Ureter (tissue), 1 donor: ENCODE measurements around the gene ABHD6. TPM values are rescaled to one million over a fixed set of nuclear protein-coding genes. Genes with fewer than 3 reads are reported as not detected.
"Not testable (repeated sequence)": the region's sequence is repeated elsewhere in the genome, so short reads cannot be mapped to it uniquely, and the experiment has no call there.

ENCODE experiments used
- DNase-seq: peaks from one replicate; pipeline ENCODE4 v3.0.0-alpha.2; 2020; ENCODE audit warnings: low spot score
- total RNA-seq: library from RNA; stranded (reverse); gene quantifications from one replicate; pipeline ENCODE4 v1.2.4, GENCODE V29; 2023
- donor health status: DM: yes; HTN: yes; CAD: no.

Gene ABHD6
- total RNA-seq, 1 donor from 2014 or later = 8.3 TPM

DNA sequence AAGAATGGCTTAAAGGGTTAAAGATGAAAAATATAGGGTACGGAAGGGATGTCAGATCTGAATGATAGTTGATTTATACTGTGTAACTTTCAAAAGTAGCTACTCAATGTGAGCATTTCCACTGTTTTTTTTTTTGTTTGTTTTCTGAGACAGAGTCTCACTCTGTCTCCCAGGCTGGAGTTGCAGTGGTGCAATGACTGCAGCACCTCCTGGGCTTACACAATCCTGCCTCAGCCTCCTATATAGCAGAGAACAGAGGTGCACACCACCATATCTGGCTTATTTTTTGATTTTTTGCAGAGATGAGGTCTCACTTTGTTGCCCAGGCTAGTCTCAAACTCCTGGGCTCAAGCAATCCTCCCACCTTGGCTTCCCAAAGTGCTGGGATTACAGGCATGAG is 85.2 kb downstream of the ABHD6 start:
- no peak for DNase-seq

DNA sequence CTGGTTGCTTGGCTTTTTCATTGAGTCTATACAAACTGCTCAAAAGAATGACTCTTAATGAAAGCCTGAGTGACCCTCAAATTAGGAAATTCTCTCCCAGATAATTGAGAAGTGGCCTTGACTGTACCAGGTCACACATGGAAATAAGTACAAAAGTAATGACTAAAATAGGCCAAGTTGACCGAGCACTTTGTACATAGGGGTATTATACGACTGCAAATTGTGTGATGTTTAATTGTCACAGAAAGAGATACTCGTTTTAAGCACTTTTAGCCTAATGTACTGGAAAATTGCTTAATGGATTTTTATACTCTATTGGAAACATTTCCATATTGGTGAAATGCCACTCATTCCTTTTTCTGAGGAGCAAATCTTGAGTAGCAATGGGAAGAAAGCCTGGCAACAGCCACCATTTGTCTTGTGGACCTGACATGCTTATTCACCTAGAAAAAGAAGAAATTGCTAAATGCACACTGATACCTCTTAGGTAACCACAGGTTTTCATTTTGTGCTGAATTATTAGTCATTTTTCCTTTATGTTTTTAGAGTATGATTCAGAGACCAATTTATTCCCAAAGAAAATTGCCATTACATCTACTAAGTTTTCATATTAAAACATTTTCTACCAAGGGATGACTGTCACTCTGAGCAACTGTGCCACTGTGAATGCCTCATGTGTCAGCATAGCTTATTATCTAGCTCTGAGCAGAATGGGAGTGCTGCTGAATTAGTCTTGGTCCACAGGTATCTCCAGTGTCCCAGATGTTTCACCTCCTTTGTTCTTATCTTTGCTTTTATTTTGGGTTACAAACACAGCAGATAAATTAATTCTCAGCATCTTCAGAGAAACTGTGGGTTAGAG is 86.2 kb downstream of the ABHD6 start:
- no peak for DNase-seq

DNA sequence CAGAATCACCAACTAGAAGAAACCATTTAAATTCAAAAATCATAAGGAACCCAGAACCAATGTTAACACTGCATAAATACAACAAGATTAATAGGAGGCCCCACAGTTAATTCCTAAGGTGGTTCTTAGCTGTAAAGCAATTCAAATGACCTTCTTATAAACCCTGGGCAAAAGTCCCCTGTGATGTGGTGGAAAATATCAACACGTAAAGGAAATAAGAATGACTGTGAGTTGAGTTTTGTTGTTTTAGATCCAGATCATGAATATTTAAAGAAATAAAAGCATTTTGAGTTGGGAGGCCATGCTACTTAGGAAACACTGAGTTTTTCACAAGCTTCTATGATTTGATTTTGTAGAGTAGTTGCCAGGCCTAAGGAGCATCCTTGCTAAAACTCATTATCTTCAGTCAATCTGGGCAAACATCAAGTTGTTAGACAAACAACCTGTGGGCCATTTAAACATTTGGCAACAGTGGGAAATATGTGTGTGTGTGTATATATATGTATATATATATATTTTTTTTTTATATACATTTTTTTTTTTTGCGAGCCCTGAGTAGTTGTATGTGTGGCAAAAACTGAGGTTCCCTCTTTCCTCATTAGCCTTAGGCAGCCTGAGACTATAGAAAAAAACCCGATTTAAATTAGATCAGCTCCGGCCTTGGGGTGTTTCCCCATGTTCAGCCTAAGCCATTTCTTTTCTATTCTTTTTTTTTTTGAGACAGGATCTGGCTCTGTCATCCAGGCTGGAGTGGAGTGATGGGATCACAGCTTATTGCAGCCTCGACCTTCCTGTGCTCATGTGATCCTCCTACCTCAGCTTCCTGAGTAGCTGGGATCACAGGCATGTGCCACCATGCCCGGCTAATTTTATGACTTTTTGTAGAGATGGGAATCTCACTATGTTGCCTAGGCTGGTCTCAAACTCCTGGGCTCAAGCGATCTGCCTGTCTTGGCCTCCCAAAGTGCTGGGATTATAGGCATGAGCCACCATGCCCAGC is 87.1 kb downstream of the ABHD6 start:
- DNase-seq = no peak

DNA sequence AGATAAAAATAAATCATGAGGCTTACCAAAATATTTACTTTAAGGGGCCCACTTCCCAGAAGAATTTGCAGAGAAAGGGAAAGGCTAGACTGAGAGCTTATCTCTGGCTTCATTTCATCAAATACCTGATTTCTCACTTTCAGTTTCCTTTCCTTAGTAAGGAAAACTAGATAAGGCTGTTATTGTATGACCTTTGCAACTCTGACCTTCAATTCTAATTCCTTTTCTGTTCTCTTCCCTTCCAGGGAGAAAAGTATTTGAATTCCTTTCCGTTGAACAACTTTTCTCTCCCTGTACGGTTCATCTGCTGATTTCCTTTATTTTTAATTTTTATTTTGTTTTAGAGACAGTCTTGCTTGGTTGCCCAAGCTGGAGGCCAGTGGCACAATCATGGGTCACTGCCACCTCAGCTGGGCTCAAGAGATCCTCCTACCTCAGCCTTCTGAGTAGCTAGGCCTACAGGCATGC is 88.0 kb downstream of the ABHD6 start:
- DNase-seq = no peak

DNA sequence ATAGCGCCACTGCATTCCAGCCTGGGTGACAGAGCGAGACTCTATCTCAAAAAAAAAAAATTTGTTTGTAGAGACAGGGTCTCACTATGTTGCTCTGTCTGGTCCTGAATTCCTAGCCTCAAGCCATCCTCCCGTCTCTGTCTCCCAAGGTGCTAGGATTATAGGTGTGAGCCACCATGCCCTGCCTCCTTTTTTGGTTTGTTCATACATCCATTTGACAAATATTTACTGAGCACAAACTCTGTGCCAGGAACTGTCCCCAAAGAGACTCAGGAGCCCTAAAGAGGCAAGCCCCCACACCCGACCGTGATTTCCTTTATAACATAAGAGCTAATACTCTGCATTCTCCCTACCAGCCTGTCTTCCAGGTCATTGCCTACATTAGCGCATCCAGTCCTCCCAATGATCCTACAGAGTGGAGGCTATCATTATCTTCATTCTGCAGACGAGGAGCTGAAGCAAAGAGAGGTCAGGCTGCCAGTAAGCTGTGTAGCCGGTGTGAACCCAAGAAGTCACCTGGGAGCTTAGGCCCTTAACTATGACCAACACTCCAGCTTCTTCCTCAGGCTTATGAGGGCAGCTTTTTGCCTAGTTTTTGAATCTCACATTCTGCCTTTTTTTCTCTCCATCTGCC is 88.8 kb downstream of the ABHD6 start:
- DNase-seq = no peak

DNA sequence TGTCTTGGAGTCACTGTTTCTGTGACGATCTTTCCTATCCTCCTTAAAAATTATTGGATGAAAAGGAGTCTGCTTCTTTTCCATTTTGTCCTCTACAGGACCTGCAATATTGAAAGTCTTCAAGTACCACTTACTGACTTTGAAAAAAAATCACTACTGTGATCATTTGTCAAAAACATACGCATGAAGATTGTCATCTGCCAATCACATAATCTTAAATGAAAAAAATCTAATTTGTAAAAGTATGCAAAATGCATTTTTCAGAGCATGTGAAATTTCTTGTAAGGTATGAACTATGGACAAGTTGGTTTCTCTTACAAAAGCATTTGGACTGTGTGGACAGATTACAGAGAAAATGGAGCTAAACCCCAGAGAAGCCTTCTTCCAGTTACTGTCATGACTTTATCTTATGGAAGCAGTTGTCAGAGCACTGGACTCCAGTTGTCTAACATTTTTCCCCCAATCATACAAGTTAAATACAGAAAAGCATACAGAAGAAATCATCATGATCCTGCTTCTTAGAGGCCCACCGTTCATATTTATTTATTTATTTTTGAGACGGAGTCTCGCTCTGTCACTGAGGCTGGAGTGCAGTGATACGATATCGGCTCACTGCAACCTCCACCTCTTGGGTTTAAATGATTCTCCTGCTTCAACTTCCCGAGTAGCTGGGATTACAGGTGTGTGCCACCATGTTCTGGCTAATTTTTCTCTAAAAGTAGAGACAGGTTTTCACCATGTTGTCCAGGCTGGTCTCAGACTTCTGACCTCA is 91.7 kb downstream of the ABHD6 start:
- no peak for DNase-seq

DNA sequence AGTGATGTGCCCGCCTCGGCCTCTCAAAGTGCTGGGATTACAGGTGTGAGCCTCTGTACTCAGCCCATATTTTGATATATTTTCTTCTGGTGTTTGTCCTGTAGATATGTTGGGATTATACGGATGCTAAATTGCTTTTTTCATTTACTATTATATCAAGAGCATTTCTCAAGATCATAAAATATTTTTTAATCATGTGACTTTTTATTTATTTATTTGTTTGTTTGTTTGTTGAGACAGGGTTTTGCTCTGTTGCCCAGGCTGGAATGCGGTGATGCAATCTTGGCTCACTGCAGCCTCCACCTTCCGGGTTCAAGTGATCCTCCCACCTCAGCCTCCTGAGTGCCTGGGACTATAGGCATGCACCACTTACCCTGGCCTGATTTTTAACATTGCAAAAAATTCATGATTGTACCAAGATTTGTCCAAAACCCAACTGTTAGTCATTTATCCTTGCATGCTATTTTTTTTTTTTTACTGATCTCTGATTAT is 92.4 kb downstream of the ABHD6 start:
- no peak for DNase-seq

DNA sequence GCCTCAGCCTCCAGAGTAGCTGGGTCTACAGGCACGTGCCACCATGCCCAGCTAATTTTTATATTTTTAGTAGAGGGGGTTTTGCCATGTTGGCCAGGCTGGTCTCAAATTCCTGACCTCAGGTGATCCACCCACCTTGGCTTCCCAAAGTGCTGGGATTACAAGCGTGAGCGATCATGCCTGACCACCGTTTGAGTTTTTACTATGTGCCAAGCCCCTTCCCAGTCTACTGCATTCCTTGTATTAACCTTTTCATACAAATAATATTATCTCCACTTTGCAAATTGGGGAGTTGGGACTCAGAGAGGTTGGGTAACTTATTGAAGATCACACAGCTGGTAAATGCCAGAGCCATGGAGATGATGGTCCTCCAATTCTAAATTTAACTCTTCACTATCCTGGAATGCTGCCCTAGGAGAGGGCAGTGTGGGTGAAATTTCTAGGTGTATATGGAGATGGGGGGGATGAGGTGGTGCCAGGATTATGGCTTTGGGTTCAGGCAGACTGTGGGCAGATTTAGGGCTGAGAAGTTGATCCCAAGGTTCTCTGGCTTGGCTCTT is 94.1 kb downstream of the ABHD6 start:
- DNase-seq = no peak

DNA sequence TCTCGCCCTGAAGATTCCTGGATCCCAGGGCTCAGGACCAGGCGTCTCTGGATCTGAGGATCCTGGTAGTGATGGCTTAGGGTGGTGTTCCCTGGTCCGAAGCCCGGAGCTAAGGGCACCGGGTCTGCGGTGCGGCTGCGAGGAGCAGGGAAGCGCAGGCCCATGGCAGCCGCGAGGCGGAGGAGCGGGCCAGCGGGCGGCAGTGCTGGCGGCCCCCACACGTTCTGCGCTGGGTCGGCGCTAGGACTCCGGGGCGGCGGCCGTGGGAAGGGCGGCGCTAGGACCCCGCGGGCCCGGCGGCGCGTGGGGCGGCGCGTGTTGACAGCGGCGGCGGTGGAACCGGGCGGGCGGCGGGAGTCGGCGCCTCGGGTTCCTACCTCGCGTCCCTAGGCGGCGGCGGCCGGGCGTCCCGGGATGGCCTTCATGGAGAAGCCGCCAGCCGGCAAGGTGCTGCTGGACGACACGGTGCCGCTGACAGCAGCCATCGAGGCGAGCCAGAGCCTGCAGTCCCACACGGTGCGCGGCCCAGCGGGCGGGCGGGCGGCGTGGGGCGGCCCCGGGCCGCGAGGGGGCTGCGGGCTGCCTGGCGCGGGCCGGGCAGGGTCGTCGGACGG is 95.1 kb downstream of the ABHD6 start, which contains the start of gene PXK:
PXK (plus strand) TSS at position 318 of the 614 bp plus-strand sequence; CDS start at position 415, 97 bp downstream.
- peak; percentile 74 for DNase-seq

DNA sequence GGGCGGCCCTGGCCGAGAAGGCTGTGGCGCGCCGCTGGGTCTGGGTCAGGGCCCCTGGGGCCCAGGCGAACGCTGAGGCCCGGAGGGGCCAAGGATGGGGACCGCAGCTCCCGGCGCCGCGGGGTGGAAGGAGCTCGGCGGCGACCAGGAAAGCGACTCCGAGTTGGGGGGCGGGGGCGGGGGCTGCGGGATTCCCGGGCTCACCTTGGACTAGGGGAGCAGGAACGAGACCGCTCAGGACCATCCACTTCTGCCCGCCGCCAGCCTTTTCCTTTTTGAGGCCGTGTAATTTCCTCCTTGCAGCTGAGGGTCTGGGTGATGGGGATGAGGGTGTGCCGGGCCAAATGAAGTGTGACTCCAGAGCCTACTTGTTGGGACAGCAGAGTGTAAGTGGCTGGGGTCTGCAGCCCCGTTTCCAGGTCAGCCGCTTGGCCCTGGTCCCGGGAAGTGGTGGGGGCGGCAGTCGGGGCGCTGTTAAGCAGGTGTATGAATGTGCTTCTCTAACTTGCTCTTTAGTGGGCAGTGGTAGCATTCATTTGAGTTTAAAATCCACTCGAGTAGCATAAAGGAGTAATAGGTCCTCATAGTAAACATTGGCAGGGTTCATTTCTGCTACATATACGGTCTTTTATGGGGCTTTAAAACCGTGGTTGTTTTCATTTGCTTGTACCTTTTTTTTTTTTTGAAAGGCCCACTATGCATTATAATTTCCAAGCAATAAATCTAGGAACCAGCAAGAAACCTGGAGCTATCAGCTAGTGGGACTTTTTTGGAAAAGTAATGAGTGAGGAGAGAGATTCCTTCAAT is 95.8 kb downstream of the ABHD6 start:
- DNase-seq = no peak

DNA sequence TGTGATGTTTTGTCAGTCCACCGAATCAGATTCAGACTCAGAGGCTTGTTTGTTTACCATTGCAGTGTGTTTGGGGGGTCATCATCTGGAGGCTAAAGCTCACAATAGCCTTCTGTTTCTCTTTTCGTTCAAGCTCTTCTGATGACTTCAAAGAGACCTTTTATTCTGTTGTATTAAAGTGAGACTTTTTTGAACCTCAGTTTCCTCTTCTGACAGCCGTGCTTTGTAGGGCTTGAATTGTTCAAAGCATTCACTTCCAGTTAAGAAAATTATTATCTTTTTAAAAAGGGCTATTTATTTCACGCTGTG is 96.4 kb downstream of the ABHD6 start:
- DNase-seq = no peak

DNA sequence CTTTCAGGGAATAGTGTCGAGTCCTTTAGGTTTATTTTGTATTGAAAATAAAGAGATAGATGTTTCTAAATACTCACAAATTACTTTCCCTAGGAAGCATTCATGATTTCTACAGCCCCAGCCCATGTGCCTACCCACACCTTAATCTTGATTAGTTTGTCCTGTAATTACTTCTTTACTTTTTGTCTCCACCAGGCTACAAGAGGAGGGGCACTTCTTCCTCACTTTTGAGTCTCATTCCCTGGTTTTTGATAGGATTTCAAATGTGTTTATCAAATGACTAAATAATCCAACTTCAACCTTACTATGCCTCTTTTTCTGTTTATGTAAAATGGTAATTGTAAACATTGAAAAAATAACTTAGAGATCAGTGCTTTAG is 96.9 kb downstream of the ABHD6 start:
- no peak for DNase-seq

DNA sequence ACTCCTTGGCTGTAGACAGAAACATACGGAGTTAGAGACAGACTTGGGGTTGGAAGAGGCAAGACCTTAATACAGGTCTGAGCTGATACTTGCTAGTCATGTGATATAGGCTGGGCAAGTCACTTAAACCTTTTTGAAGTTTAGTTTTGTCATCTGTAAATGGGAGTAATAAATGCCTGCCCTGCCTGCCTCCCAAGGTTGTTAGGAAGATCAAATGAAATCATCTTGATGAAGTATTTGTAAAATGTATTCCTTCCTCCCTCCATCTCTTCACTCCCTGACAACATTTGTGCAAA is 98.0 kb downstream of the ABHD6 start:
- DNase-seq = no peak

DNA sequence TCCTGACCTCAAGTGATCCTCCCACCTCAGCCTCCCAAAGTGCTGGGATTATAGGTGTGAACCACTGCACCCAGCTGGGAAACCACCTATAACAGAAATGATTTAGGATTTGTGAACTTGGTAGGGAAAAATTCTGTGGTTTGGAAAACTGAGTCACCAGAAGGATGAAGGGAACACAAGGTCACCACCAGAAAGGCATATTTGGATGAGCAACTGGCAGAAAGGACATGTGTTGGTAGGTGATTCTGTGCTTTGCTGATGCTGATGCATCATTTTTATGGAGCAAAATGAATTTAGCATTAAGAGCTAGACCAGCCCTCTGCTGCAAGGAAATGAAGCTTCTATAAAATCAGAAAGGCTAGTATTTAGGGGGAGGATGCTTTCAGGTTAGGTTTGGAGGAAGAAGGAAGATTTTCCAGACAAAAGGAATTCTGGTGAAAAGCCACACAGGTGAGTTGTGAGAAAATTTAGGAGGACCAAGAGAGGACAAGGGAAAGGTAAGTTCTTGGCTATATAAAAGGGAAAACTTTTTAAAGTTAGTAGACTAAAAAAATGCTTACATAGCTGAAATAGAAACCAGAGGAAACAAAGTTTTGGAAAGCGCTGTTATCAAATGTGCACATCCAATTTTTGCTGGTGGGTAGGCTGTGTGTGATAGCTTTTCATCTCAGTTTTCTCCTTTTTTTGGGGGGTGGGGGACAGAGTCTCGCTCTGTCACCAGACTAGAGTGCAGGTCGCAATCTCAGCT is 98.7 kb downstream of the ABHD6 start:
- DNase-seq = no peak

DNA sequence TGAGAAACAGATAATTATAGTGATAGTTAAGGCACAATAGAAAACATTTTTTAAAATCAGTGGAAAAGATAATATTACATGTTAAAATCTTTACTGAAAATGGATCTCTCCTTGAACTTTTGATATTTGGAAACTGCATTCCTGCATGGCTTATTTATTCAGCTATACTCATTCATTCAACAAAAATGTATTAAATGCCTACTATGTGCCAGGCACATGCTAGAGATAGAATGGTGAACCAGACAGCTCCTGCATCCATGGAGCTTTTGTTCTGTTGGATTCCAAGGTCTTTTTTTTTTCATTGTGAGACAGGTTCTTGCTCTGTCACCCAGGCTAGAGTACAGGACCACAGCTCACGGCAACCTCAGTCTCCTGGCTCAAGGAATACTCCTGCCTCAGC is 99.6 kb downstream of the ABHD6 start:
- DNase-seq = no peak

DNA sequence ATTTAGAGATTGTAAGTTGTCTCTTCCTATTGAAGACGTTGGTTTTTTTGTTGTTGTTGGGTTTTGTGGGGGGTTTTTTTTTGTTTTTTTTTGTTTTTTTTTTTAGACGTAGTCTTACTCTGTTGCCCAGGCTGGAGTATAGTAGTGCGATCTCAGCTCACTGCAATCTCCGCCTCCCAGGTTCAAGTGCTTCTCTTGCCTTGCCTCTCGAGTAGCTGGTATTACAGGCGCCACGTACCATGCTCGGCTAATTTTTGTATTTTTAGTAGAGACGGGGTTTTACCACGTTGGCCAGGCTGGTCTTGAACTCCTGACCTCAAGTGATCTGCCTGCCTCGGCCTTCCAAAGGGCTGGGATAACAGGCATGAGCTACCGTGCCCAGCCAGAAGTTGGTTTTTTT is 101.6 kb downstream of the ABHD6 start:
- not testable (repeated sequence) for DNase-seq

DNA sequence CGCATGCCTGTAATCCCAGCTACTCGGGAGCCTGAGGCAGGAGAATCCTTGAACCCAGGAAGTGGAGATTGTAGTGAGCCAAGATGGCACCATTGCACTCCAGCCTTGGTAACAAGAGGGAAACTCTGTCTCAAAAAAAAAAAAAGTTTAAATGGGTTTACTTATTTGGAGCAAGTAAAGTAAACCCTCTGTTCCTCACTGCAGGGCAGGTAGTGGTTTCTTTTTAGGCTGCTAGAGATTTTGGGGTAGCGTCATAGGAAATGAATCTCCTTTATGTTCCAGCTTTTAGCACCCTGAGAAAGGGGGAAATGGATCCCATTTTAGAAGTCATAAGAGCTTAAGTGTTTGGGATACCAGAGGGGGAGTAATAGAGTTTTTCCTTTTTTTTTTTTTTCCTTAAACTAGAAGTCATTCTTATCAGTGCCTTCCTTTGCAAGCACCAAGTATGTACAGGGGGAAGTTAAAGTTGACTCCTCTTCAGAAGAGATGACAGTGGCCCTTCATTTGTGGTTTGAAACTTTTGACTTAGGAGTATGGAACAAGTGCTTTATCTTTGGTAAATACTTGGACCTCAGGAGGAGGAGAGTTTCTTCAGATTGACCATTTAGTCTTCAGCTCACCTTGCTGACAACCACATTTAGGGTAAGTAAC is 103.1 kb downstream of the ABHD6 start:
- DNase-seq = no peak

DNA sequence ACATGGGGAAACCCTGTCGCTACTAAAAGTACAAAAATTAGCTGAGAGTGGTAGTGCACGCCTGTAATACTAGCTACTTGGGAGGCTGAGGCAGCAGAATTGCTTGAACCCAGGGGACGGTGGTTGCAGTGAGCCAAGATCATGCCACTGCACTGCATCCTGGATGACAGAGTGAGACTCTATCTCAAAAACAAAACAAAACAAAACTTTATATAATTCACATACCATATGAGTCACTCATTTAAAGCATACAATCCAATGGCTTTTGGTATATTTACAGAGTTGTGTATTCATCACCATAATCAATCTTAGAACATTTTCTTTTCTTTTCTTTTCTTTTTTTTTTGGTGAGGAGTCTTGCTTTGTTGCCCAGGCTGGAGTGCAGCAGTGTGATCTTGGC is 103.8 kb downstream of the ABHD6 start:
- DNase-seq = no peak

DNA sequence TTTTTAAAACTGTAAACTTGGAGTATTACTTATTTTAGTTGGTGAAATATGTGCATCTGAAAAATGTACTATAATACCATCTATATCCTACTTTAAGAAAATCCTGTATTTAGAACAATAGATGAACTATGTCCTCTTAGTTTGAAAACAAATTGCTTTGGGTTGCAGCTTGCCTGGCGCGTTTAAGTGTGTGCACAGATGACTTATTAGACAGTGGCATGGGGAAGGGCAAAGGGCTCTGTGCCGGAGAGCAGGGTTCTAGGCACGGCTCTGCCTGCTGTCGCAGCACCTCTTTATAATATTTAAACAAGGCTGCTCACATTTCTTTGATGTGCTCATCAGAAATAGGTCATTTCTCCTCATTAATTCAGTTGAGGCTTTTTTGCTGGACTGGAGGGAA is 105.1 kb downstream of the ABHD6 start:
- no peak for DNase-seq
